Measurements from ENCODE around the gene PHAF1.

PHAF1 gene

DNA sequence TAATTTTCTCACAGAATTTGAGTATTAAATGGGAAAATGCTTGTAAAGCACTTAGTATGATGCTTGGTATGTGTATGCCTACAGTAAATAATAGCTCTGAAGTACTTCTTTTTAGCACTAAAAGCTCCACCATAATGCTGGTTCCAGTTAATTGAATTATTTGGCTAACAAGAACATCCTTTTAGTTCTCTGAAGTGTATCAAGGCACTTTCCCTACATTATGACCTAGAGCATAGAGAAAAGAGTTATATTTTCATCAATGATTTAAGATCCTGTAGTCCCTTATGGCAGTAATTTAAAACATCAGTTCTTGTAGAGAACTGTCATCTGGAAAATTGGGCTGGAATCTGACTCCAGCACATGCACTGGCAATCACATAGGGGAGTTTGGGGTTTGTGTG, 21.9 kb upstream of the PHAF1 start:
- no peaks in the 10 kb centered on the region for H3K27me3 ChIP-seq (replicated peaks; ENCODE audit: control insufficient read depth, insufficient read depth, low read length)
- DNase-seq (ENCODE audit: low read depth) = no peak
- H3K4me3 ChIP-seq (ENCODE audit: low read length) = no peak overlapping the region

DNA sequence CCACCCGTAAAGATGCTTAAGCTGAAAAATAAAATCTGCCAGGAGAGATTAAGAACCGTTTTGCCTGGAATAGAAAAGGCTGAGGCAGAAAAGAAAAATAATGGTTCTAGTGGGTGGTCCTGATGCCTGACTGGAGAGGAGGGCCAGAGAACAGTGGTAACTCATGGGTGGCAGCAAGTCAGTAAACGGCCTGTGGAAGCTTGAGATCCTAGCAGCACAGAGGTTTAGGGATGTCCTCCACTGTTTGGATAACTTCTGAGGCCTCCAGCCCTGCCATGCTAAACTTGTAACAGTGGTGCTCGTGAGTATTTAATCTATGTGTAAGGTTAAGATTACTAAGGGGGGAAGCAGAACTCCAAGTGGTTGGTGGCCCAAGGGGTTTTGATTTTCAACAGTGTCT, 21.2 kb upstream of the PHAF1 start:
- H3K4me3 ChIP-seq (ENCODE audit: low read length) = no peak overlapping the region
- peaks cover 33% of the 10 kb centered on the region for H3K4me1 ChIP-seq (ENCODE audit: control insufficient read depth, insufficient read depth, low read length)
- H3K9ac ChIP-seq (ENCODE audit: low read length) = no peak overlapping the region
- H3K27me3 ChIP-seq (replicated peaks; ENCODE audit: control insufficient read depth, insufficient read depth, low read length) = no peaks in the 10 kb centered on the region
- DNase-seq (ENCODE audit: low read depth) = no peak
- peaks cover 3% of the 10 kb centered on the region for H3K36me3 ChIP-seq (ENCODE audit: control insufficient read depth, insufficient read depth, low read length, severe bottlenecking)
- H3K9me3 ChIP-seq (ENCODE audit: control insufficient read depth, low read length) = no peaks in the 10 kb centered on the region

More for the DNA sequence above, 21.9 kb upstream of the PHAF1 start:
- Histone ChIP-seq H3K9me3 (ENCODE audit: control insufficient read depth, low read length) (no peaks in the 10 kb centered on the region), H3K4me1 (ENCODE audit: control insufficient read depth, insufficient read depth, low read length) (peaks cover 33% of the 10 kb centered on the region), H3K36me3 (ENCODE audit: control insufficient read depth, insufficient read depth, low read length, severe bottlenecking) (peaks cover 3% of the 10 kb centered on the region), H3K9ac (ENCODE audit: low read length) (no peak overlapping the region)

DNA sequence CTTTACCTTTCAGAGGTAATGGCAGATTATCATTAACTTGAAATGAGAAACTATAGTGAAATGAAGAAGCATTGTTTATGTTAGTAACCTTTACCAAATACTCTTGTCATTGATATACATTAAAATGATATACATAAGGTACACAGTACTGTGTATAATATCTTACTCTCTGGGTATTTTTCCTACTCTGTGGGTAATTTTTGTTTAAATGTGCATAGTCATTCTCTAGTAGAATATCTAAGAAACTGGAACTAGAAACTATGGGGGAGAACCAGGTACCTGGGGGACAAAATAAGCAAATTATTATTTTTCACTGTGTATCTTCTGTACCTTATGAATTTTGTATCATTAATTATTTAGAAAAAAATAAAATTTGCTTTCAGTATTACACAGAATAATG, 20.6 kb upstream of the PHAF1 start:
- peaks cover 3% of the 10 kb centered on the region for H3K36me3 ChIP-seq (ENCODE audit: control insufficient read depth, insufficient read depth, low read length, severe bottlenecking)
- H3K9me3 ChIP-seq (ENCODE audit: control insufficient read depth, low read length) = no peaks in the 10 kb centered on the region
- H3K4me3 ChIP-seq (ENCODE audit: low read length) = no peak overlapping the region
- no peak for DNase-seq (ENCODE audit: low read depth)
- H3K27me3 ChIP-seq (replicated peaks; ENCODE audit: control insufficient read depth, insufficient read depth, low read length) = no peaks in the 10 kb centered on the region
- peaks cover 33% of the 10 kb centered on the region for H3K4me1 ChIP-seq (ENCODE audit: control insufficient read depth, insufficient read depth, low read length)
- H3K9ac ChIP-seq (ENCODE audit: low read length) = no peak overlapping the region

DNA sequence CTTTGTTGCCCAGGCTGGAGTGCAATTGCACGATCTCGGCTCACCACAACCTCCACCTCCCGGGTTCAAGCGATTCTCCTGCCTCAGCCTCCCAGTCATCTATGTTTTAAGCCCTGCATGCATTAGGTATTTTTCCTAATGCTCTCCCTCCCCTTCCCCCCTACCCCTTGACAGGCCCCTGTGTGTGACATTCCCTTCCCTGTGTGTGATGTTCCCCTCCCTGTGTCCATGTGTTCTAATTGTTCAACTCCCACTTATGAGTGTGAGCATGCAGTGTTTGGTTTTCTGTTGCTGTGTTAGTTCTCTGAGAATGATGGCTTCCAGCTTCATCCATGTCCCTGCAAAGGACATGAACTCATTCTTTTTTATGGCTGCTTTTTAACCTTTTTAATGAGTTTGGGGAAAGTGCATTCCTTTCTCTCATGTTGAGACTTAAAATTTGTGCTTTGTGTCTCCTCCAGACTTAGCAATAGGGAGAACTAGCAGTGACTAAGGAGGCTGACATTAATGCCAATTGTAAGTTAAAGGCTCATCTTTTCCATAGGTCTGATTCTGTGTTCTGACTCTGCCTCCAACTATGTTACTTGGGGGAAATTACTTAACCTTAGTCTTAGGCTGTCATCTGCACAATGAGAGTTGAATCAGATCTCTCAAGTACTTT, 17.7 kb upstream of the PHAF1 start:
- DNase-seq (ENCODE audit: low read depth) = peak; percentile 80
- Histone ChIP-seq H3K9me3 (ENCODE audit: control insufficient read depth, low read length) (no peaks in the 10 kb centered on the region), H3K4me1 (ENCODE audit: control insufficient read depth, insufficient read depth, low read length) (peaks cover 20% of the 10 kb centered on the region), H3K4me3 (ENCODE audit: low read length) (no peak overlapping the region), H3K36me3 (ENCODE audit: control insufficient read depth, insufficient read depth, low read length, severe bottlenecking) (peaks cover 3% of the 10 kb centered on the region), H3K27me3 (replicated peaks; ENCODE audit: control insufficient read depth, insufficient read depth, low read length) (no peaks in the 10 kb centered on the region), H3K9ac (ENCODE audit: low read length) (no peak overlapping the region)

DNA sequence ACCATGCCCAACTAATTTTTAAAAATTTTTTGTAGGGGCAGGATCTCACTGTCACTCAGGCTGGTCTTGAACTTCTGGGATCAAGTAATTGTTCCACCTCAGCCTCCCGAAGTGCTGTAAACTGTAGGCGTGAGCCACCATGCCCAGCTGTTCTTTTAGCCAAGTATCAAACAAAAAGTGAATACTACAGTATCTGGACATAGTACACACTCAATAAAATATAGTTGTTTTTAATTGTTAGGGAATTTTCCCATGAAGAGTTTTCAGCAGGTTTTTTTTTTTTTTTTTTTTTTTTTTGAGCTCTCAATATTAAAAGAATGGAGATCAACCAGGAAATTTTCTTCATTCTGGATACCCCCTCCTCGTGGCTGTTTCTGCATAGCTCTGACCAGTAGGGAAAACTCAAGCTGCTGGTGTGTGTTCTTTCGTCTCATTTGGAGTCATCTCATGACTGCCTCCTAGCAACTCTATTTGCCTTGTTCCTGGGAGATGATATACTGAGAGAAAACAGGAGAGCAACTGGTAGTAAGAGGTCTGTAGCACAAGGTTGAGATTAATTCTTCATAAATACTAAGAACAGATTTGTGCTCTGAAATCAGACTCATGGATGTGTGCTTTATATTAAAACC, 16.5 kb upstream of the PHAF1 start:
- no peak for DNase-seq (ENCODE audit: low read depth)
- Histone ChIP-seq H3K4me1 (ENCODE audit: control insufficient read depth, insufficient read depth, low read length) (peaks cover 18% of the 10 kb centered on the region), H3K27me3 (replicated peaks; ENCODE audit: control insufficient read depth, insufficient read depth, low read length) (no peaks in the 10 kb centered on the region), H3K4me3 (ENCODE audit: low read length) (no peak overlapping the region), H3K9me3 (ENCODE audit: control insufficient read depth, low read length) (no peaks in the 10 kb centered on the region), H3K36me3 (ENCODE audit: control insufficient read depth, insufficient read depth, low read length, severe bottlenecking) (no peaks in the 10 kb centered on the region), H3K9ac (ENCODE audit: low read length) (no peak overlapping the region)

DNA sequence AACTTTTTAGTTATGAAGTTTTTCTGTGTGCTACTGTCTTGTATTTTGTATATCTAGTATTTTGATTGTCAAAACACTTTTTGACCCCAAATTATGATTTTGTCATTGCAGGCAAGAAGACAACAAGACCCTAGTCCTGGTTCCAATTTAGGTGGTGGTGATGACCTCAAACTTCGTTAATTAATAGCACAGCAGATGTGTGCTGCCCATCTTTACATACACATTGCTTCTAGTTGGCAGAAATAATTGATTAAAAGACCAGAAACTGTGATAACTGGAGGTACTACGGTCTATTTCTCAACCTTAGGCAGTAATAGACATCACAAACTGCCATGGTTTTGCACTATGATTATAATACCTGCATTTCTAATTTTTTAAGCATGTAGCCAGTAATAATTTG, 11.1 kb upstream of the PHAF1 start:
- DNase-seq (ENCODE audit: low read depth) = no peak
- no peaks in the 10 kb centered on the region for H3K27me3 ChIP-seq (replicated peaks; ENCODE audit: control insufficient read depth, insufficient read depth, low read length)
- peaks cover 14% of the 10 kb centered on the region for H3K36me3 ChIP-seq (ENCODE audit: control insufficient read depth, insufficient read depth, low read length, severe bottlenecking)
- H3K9ac ChIP-seq (ENCODE audit: low read length) = no peak overlapping the region
- H3K4me3 ChIP-seq (ENCODE audit: low read length) = no peak overlapping the region
- H3K4me1 ChIP-seq (ENCODE audit: control insufficient read depth, insufficient read depth, low read length) = peaks cover 12% of the 10 kb centered on the region
- H3K9me3 ChIP-seq (ENCODE audit: control insufficient read depth, low read length) = no peaks in the 10 kb centered on the region

DNA sequence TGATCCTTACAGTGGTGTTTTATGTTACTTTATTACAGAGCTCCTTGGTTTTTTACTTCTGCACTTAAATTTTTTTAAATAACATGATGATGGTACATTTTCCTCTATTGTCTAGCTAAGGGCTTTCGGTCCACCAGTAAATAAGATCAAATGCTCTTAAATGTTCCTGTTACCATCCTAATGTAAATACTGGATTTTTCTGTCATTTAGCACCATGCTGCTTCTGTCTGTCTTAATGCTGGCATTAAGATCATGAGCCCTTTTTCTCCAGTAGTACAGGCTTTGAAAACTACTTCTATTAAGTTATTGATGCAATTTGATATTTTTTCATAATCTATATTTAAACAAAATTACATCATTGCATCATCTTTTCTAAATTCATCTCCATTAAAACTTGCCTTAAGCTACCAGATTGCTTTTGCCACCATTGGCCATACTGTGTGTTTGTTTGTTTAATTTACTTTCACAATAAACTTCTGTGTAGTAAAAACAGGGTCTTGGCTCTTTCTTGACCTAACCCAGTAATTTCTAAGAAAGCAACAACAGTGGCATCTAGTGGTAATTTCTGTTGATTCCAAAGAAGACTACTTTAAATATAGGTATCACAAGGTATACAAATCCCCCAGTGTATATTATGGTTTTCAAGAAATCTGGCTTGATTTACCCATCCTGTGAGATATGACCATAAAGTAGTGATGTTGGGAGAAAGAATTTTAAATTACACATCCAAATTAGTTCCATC, 9.0 kb upstream of the PHAF1 start:
- no peak overlapping the region for H3K4me3 ChIP-seq (ENCODE audit: low read length)
- peak overlapping the region; percentile 15 for H3K9ac ChIP-seq (ENCODE audit: low read length)
- peaks cover 14% of the 10 kb centered on the region for H3K36me3 ChIP-seq (ENCODE audit: control insufficient read depth, insufficient read depth, low read length, severe bottlenecking)
- no peaks in the 10 kb centered on the region for H3K9me3 ChIP-seq (ENCODE audit: control insufficient read depth, low read length)
- no peaks in the 10 kb centered on the region for H3K27me3 ChIP-seq (replicated peaks; ENCODE audit: control insufficient read depth, insufficient read depth, low read length)
- peak; percentile 80 for DNase-seq (ENCODE audit: low read depth)
- peaks cover 19% of the 10 kb centered on the region for H3K4me1 ChIP-seq (ENCODE audit: control insufficient read depth, insufficient read depth, low read length)

DNA sequence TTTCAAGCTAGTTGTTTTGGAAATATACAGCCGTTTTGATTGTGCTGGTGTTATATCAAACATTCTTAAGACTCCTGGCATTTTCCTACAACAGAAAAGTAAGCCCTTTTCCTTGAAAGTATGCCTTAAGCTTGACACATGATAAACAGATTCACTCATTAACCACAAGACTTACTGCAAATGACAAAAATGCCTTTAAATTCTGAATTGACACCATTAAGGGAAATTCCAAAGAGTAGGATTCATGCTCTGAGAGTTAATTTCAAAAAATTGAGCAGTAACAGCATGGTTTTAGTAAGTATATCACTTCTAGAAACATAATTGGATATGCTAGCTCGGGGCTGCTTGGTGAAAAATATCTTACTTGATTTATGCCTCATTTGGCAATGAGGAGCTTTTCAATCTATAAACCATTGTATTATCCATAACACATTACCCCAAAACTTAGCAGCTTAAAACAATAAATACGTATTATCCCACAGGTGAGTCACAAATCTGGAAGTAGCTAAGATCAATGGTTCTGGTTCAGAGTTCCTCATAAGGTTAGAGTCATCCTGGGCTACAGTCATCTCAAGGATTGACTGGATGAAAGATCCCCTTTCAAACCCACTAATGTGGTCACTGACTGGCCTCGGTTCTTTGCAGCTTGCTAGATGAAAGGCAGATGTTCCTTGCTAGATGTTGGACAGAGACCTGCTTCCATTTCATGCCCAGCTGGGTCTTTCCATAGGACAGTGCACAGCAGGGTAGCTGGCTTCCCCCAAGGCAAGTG, 8.2 kb upstream of the PHAF1 start:
- H3K4me3 ChIP-seq (ENCODE audit: low read length) = no peak overlapping the region
- DNase-seq (ENCODE audit: low read depth) = no peak
- H3K27me3 ChIP-seq (replicated peaks; ENCODE audit: control insufficient read depth, insufficient read depth, low read length) = no peaks in the 10 kb centered on the region
- H3K9me3 ChIP-seq (ENCODE audit: control insufficient read depth, low read length) = no peaks in the 10 kb centered on the region
- peaks cover 26% of the 10 kb centered on the region for H3K4me1 ChIP-seq (ENCODE audit: control insufficient read depth, insufficient read depth, low read length)
- H3K9ac ChIP-seq (ENCODE audit: low read length) = no peak overlapping the region
- peaks cover 14% of the 10 kb centered on the region for H3K36me3 ChIP-seq (ENCODE audit: control insufficient read depth, insufficient read depth, low read length, severe bottlenecking)

DNA sequence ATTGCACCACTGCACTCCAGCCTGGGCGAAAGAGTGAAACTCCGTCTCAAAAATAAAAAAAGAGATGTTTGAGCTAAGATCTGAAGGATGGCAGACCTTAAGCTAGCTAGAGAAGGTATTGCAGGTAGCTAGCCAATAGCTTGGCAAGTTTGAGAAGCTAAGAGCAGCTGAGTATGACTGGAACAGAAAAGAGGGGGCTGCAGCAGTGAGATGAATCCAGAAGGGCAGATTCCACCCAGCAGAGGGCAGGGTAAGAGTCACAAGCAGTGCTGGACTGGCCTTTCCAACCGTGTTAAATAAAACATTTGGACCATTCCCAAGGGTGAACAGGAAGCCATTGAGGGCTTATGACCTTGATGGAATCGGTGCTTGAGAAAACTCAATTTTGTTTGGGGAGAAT, 5.7 kb upstream of the PHAF1 start:
- Histone ChIP-seq H3K9me3 (ENCODE audit: control insufficient read depth, low read length) (no peaks in the 10 kb centered on the region), H3K27me3 (replicated peaks; ENCODE audit: control insufficient read depth, insufficient read depth, low read length) (no peaks in the 10 kb centered on the region), H3K4me1 (ENCODE audit: control insufficient read depth, insufficient read depth, low read length) (peaks cover 30% of the 10 kb centered on the region), H3K36me3 (ENCODE audit: control insufficient read depth, insufficient read depth, low read length, severe bottlenecking) (peaks cover 7% of the 10 kb centered on the region), H3K4me3 (ENCODE audit: low read length) (no peak overlapping the region), H3K9ac (ENCODE audit: low read length) (no peak overlapping the region)
- peak; percentile 42 for DNase-seq (ENCODE audit: low read depth)

DNA sequence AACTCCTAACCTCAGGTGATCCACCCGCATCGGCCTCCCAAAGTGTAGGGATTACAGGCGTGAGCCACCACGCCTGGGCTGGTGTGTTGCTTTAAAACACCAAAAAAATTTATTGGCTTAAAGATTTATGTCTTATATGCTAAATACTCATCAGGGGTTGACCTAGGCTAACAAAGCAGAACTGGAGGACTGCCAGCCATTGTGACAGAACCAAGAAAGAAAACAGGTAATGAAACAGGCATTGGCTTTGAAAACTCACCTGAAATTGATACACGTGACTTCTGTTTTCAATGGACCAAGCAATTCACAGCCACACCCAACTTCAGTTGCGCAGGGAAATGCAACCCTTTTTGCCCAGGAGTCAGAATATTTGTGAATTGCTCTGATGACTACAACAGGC, 4.9 kb upstream of the PHAF1 start:
- no peak for DNase-seq (ENCODE audit: low read depth)
- H3K27me3 ChIP-seq (replicated peaks; ENCODE audit: control insufficient read depth, insufficient read depth, low read length) = no peaks in the 10 kb centered on the region

DNA sequence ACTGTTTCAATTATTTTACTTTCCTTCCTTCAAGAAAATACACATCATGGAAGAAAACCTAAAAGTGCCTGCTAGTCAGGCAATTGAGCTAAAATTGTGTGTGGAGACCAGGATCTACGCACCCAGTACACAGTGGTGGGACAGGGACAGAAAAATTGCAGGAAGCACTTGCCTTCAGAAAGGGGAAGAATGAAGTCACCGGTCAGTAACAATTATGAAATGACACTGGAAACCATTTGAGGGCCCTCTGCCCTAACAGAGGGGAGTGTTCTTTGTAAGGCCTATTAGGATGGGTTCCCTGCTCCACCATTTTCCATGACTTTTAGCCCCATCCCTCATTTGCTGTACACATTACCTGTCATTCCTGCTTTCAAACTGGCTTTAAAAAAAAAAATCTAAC, 4.5 kb upstream of the PHAF1 start:
- peaks cover 37% of the 10 kb centered on the region for H3K4me1 ChIP-seq (ENCODE audit: control insufficient read depth, insufficient read depth, low read length)
- H3K9me3 ChIP-seq (ENCODE audit: control insufficient read depth, low read length) = no peaks in the 10 kb centered on the region
- H3K27me3 ChIP-seq (replicated peaks; ENCODE audit: control insufficient read depth, insufficient read depth, low read length) = no peaks in the 10 kb centered on the region
- DNase-seq (ENCODE audit: low read depth) = no peak
- H3K4me3 ChIP-seq (ENCODE audit: low read length) = no peak overlapping the region
- H3K36me3 ChIP-seq (ENCODE audit: control insufficient read depth, insufficient read depth, low read length, severe bottlenecking) = no peaks in the 10 kb centered on the region
- peak overlapping the region; percentile 10 for H3K9ac ChIP-seq (ENCODE audit: low read length)

More for the DNA sequence above, 4.9 kb upstream of the PHAF1 start:
- Histone ChIP-seq H3K9me3 (ENCODE audit: control insufficient read depth, low read length) (no peaks in the 10 kb centered on the region), H3K4me1 (ENCODE audit: control insufficient read depth, insufficient read depth, low read length) (peaks cover 35% of the 10 kb centered on the region), H3K36me3 (ENCODE audit: control insufficient read depth, insufficient read depth, low read length, severe bottlenecking) (peaks cover under 1% of the 10 kb centered on the region), H3K9ac (ENCODE audit: low read length) (peak overlapping the region; percentile 10), H3K4me3 (ENCODE audit: low read length) (no peak overlapping the region)

Measured in adipocyte (in vitro differentiated cells).